HepG2 (cell line): Measurements from ENCODE around the gene CCDC183. TPM values are rescaled to one million over a fixed set of nuclear protein-coding genes. Genes with fewer than 3 reads are reported as not detected.

ENCODE experiments used
- FOXP4 ChIP-seq: sonication (generic); formaldehyde crosslinking; IDR thresholded peaks from 2 replicates; pipeline ENCODE4 v1.4.0; 2020; ENCODE audit warnings: missing genetic modification reagents
- GTF3A ChIP-seq: sonication (generic); formaldehyde crosslinking; conservative IDR thresholded peaks from 2 replicates; pipeline ENCODE4 v1.4.0; 2020; ENCODE audit warnings: mild to moderate bottlenecking, missing genetic modification reagents
- HDAC2 ChIP-seq: sonication (generic); formaldehyde crosslinking; IDR thresholded peaks from 2 replicates; pipeline ENCODE4 v1.4.0; 2020; ENCODE audit warnings: missing genetic modification reagents
- HOXA3 ChIP-seq: sonication (generic); formaldehyde crosslinking; IDR thresholded peaks from 2 replicates; pipeline ENCODE4 v1.5.0; 2020; ENCODE audit warnings: missing genetic modification reagents
- KLF16 ChIP-seq, 2 experiments: sonication (generic) in 1 of 2; formaldehyde crosslinking in 1 of 2; IDR thresholded peaks; 2 replicates each; pipeline versions ENCODE4 v1.6.1 to v1.8.0; 2016 to 2023; ENCODE audit warnings: missing genetic modification reagents in 2 of 2, missing compliant biosample characterization in 1 of 2
- MIXL1 ChIP-seq: IDR thresholded peaks from 2 replicates; pipeline ENCODE4 v1.6.1; 2016
- ZIK1 ChIP-seq: sonication (generic); formaldehyde crosslinking; IDR thresholded peaks from 2 replicates; pipeline ENCODE4 v1.5.0; 2020; ENCODE audit warnings: mild to moderate bottlenecking, low read depth, missing genetic modification reagents, borderline replicate concordance
- ZNF768 ChIP-seq: sonication (generic); formaldehyde crosslinking; IDR thresholded peaks from 2 replicates; pipeline ENCODE4 v1.4.0; 2020; ENCODE audit warnings: missing genetic modification reagents
- ZNF775 ChIP-seq: sonication (generic); formaldehyde crosslinking; IDR thresholded peaks from 2 replicates; pipeline ENCODE4 v1.4.0; 2020; ENCODE audit warnings: missing genetic modification reagents, mild to moderate bottlenecking, moderate library complexity, borderline replicate concordance
- polyA plus RNA-seq, 8 experiments: library from polyadenylated mRNA; depleted of rRNA in 3 of 8; stranded (reverse) in 7 of 8; unstranded in 1 of 8; fragments of >200 nt; fragmentation: Illumina TruSeq in 4 of 8; extraction: Trizol in 4 of 8; gene quantifications; 2 replicates each; pipeline versions ENCODE4 v1.2.1 to v1.2.3, GENCODE V29; 2011 to 2016; ENCODE audit warnings: low read depth in 4 of 8, missing spikeins in 1 of 8, mixed read lengths in 1 of 8; ENCODE audit not compliant: insufficient read depth in 1 of 8
- total RNA-seq, 5 experiments: library from RNA; depleted of rRNA; stranded (reverse); fragments of >200 nt; fragmentation: Illumina TruSeq; extraction: Trizol; gene quantifications; 2 replicates each; pipeline ENCODE4 v1.2.3, GENCODE V29; 2016; ENCODE audit warnings: low read depth in 1 of 5
- TF ChIP-seq, protein P1 (sequence below): sonication (generic); formaldehyde crosslinking; IDR thresholded peaks from one replicate; pipeline ENCODE4 v1.5.1; 2020; ENCODE audit warnings: mild to moderate bottlenecking, missing genetic modification reagents; ENCODE audit errors: not compliant biosample characterization
- TF ChIP-seq, protein P2 (sequence below): sonication (generic); formaldehyde crosslinking; IDR thresholded peaks from 2 replicates; pipeline ENCODE4 v1.8.0; 2022; ENCODE audit warnings: mild to moderate bottlenecking, missing genetic modification reagents
- TF ChIP-seq, protein P3 (sequence below): sonication (generic); formaldehyde crosslinking; IDR thresholded peaks from 2 replicates; pipeline ENCODE4 v1.5.1; 2020; ENCODE audit warnings: mild to moderate bottlenecking, missing genetic modification reagents, moderate library complexity

Gene CCDC183
- total and polyA plus RNA-seq, 2 of the 13 experiments (the other 11 are each of a cell fraction or from before 2014, with no cell fraction given) = 5.0 to 66.4 TPM

GRCh38 chr9:136842380-136842948 is 46.3 kb downstream of the CCDC183 start, which contains the start of gene AJM1 (continued):
- TF ChIP-seq, protein P1, sequence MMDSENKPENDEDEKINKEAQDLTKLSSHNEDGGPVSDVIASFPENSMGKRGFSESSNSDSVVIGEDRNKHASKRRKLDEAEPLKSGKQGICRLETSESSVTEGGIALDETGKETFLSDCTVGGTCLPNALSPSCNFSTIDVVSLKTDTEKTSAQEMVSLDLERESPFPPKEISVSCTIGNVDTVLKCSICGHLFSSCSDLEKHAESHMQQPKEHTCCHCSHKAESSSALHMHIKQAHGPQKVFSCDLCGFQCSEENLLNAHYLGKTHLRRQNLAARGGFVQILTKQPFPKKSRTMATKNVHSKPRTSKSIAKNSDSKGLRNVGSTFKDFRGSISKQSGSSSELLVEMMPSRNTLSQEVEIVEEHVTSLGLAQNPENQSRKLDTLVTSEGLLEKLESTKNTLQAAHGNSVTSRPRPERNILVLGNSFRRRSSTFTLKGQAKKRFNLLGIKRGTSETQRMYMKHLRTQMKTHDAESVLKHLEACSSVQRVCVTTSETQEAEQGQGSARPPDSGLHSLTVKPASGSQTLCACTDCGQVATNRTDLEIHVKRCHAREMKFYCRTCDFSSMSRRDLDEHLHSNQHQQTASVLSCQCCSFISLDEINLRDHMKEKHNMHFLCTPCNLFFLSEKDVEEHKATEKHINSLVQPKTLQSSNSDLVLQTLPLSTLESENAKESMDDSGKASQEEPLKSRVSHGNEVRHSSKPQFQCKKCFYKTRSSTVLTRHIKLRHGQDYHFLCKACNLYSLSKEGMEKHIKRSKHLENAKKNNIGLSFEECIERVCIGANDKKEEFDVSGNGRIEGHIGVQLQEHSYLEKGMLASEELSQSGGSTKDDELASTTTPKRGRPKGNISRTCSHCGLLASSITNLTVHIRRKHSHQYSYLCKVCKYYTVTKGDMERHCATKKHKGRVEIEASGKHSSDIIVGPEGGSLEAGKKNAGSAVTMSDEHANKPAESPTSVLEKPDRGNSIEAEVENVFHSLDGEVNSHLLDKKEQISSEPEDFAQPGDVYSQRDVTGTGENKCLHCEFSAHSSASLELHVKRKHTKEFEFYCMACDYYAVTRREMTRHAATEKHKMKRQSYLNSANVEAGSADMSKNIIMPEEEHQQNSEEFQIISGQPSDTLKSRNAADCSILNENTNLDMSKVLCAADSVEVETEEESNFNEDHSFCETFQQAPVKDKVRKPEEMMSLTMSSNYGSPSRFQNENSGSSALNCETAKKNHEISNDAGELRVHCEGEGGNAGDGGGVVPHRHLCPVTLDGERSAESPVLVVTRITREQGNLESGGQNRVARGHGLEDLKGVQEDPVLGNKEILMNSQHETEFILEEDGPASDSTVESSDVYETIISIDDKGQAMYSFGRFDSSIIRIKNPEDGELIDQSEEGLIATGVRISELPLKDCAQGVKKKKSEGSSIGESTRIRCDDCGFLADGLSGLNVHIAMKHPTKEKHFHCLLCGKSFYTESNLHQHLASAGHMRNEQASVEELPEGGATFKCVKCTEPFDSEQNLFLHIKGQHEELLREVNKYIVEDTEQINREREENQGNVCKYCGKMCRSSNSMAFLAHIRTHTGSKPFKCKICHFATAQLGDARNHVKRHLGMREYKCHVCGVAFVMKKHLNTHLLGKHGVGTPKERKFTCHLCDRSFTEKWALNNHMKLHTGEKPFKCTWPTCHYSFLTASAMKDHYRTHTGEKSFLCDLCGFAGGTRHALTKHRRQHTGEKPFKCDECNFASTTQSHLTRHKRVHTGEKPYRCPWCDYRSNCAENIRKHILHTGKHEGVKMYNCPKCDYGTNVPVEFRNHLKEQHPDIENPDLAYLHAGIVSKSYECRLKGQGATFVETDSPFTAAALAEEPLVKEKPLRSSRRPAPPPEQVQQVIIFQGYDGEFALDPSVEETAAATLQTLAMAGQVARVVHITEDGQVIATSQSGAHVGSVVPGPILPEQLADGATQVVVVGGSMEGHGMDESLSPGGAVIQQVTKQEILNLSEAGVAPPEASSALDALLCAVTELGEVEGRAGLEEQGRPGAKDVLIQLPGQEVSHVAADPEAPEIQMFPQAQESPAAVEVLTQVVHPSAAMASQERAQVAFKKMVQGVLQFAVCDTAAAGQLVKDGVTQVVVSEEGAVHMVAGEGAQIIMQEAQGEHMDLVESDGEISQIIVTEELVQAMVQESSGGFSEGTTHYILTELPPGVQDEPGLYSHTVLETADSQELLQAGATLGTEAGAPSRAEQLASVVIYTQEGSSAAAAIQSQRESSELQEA (CRISPR knock-in tag) = peak; percentile 53
- TF ChIP-seq GTF3A (CRISPR knock-in tag) (0 out of 2 replicates have a peak, but pooled peaks have one; percentile 78), ZIK1 (CRISPR knock-in tag) (peak; percentile 82; the same call in 1 of the 2 replicates), HOXA3 (peak; percentile 57), FOXP4 (CRISPR knock-in tag) (peak; percentile 37; the same call in 1 of the 2 replicates), KLF16 (CRISPR knock-in tag; IDR thresholded peaks at IDR 0.05) (0 out of 4 replicates have a peak, but pooled peaks of 1 of the 2 experiments have one; percentile 12), ZNF768 (peak; percentile 52), HDAC2 (CRISPR knock-in tag) (peak; percentile 61), ZNF775 (CRISPR knock-in tag) (peak; percentile 41; the same call in 1 of the 2 replicates), MIXL1 (CRISPR knock-in tag) (peak; percentile 13; the same call in 1 of the 2 replicates)
- TF ChIP-seq, protein P2, sequence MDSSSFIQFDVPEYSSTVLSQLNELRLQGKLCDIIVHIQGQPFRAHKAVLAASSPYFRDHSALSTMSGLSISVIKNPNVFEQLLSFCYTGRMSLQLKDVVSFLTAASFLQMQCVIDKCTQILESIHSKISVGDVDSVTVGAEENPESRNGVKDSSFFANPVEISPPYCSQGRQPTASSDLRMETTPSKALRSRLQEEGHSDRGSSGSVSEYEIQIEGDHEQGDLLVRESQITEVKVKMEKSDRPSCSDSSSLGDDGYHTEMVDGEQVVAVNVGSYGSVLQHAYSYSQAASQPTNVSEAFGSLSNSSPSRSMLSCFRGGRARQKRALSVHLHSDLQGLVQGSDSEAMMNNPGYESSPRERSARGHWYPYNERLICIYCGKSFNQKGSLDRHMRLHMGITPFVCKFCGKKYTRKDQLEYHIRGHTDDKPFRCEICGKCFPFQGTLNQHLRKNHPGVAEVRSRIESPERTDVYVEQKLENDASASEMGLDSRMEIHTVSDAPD (CRISPR knock-in tag) = 0 out of 2 replicates have a peak, but pooled peaks have one; percentile 57
- TF ChIP-seq, protein P3, sequence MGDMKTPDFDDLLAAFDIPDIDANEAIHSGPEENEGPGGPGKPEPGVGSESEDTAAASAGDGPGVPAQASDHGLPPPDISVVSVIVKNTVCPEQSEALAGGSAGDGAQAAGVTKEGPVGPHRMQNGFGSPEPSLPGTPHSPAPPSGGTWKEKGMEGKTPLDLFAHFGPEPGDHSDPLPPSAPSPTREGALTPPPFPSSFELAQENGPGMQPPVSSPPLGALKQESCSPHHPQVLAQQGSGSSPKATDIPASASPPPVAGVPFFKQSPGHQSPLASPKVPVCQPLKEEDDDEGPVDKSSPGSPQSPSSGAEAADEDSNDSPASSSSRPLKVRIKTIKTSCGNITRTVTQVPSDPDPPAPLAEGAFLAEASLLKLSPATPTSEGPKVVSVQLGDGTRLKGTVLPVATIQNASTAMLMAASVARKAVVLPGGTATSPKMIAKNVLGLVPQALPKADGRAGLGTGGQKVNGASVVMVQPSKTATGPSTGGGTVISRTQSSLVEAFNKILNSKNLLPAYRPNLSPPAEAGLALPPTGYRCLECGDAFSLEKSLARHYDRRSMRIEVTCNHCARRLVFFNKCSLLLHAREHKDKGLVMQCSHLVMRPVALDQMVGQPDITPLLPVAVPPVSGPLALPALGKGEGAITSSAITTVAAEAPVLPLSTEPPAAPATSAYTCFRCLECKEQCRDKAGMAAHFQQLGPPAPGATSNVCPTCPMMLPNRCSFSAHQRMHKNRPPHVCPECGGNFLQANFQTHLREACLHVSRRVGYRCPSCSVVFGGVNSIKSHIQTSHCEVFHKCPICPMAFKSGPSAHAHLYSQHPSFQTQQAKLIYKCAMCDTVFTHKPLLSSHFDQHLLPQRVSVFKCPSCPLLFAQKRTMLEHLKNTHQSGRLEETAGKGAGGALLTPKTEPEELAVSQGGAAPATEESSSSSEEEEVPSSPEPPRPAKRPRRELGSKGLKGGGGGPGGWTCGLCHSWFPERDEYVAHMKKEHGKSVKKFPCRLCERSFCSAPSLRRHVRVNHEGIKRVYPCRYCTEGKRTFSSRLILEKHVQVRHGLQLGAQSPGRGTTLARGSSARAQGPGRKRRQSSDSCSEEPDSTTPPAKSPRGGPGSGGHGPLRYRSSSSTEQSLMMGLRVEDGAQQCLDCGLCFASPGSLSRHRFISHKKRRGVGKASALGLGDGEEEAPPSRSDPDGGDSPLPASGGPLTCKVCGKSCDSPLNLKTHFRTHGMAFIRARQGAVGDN (CRISPR knock-in tag) = peak; percentile 73
